ENCODE results near the gene ACADL. TPM values are rescaled to one million over a fixed set of nuclear protein-coding genes. Genes with fewer than 3 reads are reported as not detected.

The ACADL gene
- polyA plus RNA-seq, 3 donors, result not detected

DNA sequence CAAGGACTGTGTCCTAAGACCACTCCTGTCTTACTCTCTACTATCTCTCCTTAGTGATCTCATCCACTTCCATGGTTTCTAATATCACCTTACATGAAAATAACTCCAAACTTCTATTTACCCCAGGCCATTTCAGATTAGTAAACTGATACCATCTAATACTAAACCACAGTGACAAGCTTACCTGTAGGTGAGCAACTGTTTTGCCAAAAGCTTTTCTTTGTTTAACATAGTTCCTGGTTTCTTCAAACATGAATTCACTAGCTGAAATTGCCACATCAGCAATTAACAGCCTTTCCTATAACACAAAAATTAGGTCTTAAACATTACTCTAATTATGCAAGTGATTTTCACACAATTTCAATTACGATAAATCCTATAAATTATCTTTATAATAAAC is 22.1 kb downstream of the ACADL start:
- H3K27me3 Mint-ChIP-seq (ENCODE audit: low read depth in 3 of 3), result peaks cover 2 to 11% (median 2%) of the 10 kb centered on the region in 3 donors
- no peak for DNase-seq
- H3K4me2 ChIP-seq (replicated peaks; ENCODE audit: extremely low read depth, low read length, poor library complexity, severe bottlenecking), result no peak overlapping the region
- no peaks in the 10 kb centered on the region for H3K79me2 ChIP-seq (ENCODE audit: insufficient read depth, low read length)
- H3K27ac ChIP-seq (ENCODE audit: low read depth in 1 of 2, low read length in 2 of 2), result no peak overlapping the region
- no CpG with 5 or more reads among the region's 1 CpG for WGBS (ENCODE audit: insufficient coverage)
- H3K36me3 ChIP-seq (replicated peaks in 1 of 2; ENCODE audit: control insufficient read depth in 1 of 2, insufficient read depth in 2 of 2, low read length in 2 of 2), result no peaks in the 10 kb centered on the region
- TF ChIP-seq, protein P1, sequence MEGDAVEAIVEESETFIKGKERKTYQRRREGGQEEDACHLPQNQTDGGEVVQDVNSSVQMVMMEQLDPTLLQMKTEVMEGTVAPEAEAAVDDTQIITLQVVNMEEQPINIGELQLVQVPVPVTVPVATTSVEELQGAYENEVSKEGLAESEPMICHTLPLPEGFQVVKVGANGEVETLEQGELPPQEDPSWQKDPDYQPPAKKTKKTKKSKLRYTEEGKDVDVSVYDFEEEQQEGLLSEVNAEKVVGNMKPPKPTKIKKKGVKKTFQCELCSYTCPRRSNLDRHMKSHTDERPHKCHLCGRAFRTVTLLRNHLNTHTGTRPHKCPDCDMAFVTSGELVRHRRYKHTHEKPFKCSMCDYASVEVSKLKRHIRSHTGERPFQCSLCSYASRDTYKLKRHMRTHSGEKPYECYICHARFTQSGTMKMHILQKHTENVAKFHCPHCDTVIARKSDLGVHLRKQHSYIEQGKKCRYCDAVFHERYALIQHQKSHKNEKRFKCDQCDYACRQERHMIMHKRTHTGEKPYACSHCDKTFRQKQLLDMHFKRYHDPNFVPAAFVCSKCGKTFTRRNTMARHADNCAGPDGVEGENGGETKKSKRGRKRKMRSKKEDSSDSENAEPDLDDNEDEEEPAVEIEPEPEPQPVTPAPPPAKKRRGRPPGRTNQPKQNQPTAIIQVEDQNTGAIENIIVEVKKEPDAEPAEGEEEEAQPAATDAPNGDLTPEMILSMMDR (IDR thresholded peaks at IDR 0.05), result no peak
- no peak overlapping the region for H3K27ac Mint-ChIP-seq
- H3K9me3 Mint-ChIP-seq, result no peaks in the 10 kb centered on the region
- no peak overlapping the region for H3K4me3 ChIP-seq (replicated peaks in 1 of 3; ENCODE audit: low read depth in 2 of 3, low read length in 3 of 3)
- H3K4me3 Mint-ChIP-seq, result no peak overlapping the region
- H3K4me1 ChIP-seq (ENCODE audit: control insufficient read depth in 1 of 2, insufficient read depth in 2 of 2, low read length in 2 of 2), result no peaks in the 10 kb centered on the region
- H3K9me3 ChIP-seq (replicated peaks in 1 of 2; ENCODE audit: control insufficient read depth in 1 of 2, insufficient read depth in 1 of 2, low read length in 2 of 2), result no peaks in the 10 kb centered on the region
- no peaks in the 10 kb centered on the region for H4K20me1 ChIP-seq (ENCODE audit: insufficient read depth, low read length)
- intact Hi-C loops (cut with micrococcal nuclease), result no loop called here
- H3K36me3 Mint-ChIP-seq, result no peaks in the 10 kb centered on the region
- H3K27me3 ChIP-seq (ENCODE audit: control insufficient read depth in 2 of 2, insufficient read depth in 2 of 2, low read length in 2 of 2), result peaks cover 0 to 3% of the 10 kb centered on the region in 2 donors
- peaks cover 1% of the 10 kb centered on the region for H3K4me1 Mint-ChIP-seq
- no peak overlapping the region for H3K9ac ChIP-seq (ENCODE audit: insufficient read depth, low read length, poor library complexity, severe bottlenecking)
- H2AFZ ChIP-seq (ENCODE audit: insufficient read depth, low read depth, low read length, poor library complexity, severe bottlenecking), result no peak overlapping the region

DNA sequence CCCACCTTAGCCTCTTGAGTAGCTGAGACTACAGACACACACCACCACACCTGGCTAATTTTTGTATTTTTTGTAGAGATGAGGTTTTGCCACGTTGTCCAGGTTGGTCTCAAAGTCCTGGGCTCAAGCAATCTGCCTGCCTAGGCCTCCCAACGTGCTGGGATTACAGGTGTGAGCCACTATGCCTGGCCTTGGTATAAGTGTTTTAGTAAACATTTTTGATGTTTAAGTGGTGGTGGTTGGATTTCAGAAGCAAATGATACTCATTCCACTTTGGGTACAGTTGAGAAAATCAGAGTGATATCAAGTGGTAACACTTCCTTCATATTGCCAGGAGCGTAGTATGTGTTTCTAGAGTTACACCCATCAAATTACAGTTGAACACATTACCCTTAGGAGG is 25.4 kb downstream of the ACADL start:
- Histone ChIP-seq H2AFZ (ENCODE audit: insufficient read depth, low read depth, low read length, poor library complexity, severe bottlenecking) (no peak overlapping the region), H3K4me3 (replicated peaks in 1 of 3; ENCODE audit: low read depth in 2 of 3, low read length in 3 of 3) (no peak overlapping the region), H3K36me3 (replicated peaks in 1 of 2; ENCODE audit: control insufficient read depth in 1 of 2, insufficient read depth in 2 of 2, low read length in 2 of 2) (no peaks in the 10 kb centered on the region), H4K20me1 (ENCODE audit: insufficient read depth, low read length) (no peaks in the 10 kb centered on the region), H3K27ac (ENCODE audit: low read depth in 1 of 2, low read length in 2 of 2) (no peak overlapping the region), H3K9ac (ENCODE audit: insufficient read depth, low read length, poor library complexity, severe bottlenecking) (no peak overlapping the region), H3K9me3 (replicated peaks in 1 of 2; ENCODE audit: control insufficient read depth in 1 of 2, insufficient read depth in 1 of 2, low read length in 2 of 2) (no peaks in the 10 kb centered on the region), H3K79me2 (ENCODE audit: insufficient read depth, low read length) (no peaks in the 10 kb centered on the region), H3K4me1 (ENCODE audit: control insufficient read depth in 1 of 2, insufficient read depth in 2 of 2, low read length in 2 of 2) (no peaks in the 10 kb centered on the region), H3K4me2 (replicated peaks; ENCODE audit: extremely low read depth, low read length, poor library complexity, severe bottlenecking) (no peak overlapping the region), H3K27me3 (ENCODE audit: control insufficient read depth in 2 of 2, insufficient read depth in 2 of 2, low read length in 2 of 2) (peaks cover 0 to 3% of the 10 kb centered on the region in 2 donors)
- Mint-ChIP-seq H3K4me1 (peaks cover 4% of the 10 kb centered on the region), H3K27ac (no peak overlapping the region), H3K9me3 (no peaks in the 10 kb centered on the region), H3K4me3 (no peak overlapping the region), H3K36me3 (no peaks in the 10 kb centered on the region), H3K27me3 (ENCODE audit: low read depth in 3 of 3) (peaks cover 0 to 8% (median 0%) of the 10 kb centered on the region in 3 donors)
- WGBS (ENCODE audit: insufficient coverage), result 77% methylated on average over 2 of the region's 3 CpGs
- intact Hi-C loops (cut with micrococcal nuclease), result loop anchor here in 1 of 2 donors (5.0 kb wide), 1 partner anchor 223 kb away; no protein-coding TSS in a partner anchor
- DNase-seq, result no peak
- TF ChIP-seq, protein P1 (IDR thresholded peaks at IDR 0.05), result no peak
